HepG2 (cell line): Measurements from ENCODE around the gene GRK5. TPM values are rescaled to one million over a fixed set of nuclear protein-coding genes. Genes with fewer than 3 reads are reported as not detected.
A peak's percentile ranks its signal among the peaks of the same experiment; 100 is the strongest.

ENCODE experiments used
- ATAC-seq: fragments of 200-7000 bp; cut with Tn5 transposase; 3 replicates; pipeline ENCODE4 v1.9.1; 2020; ENCODE audit warnings: mild to moderate bottlenecking, moderate library complexity
- BruUV-seq: library from RNA; stranded (reverse); fragments of 400-500 nt; replicated peaks from 2 replicates; lab custom pipeline; 2021; lab: Mats Ljungman, UMichigan
- CTCF ChIA-PET: fragments of 300-600 bp; formaldehyde crosslinking; extraction: SDS; loops from one replicate; lab custom pipeline; 2021; ENCODE audit warnings: low total read pairs, inconsistent platforms, low intra/inter-chr PET ratio; lab: Yijun Ruan, JAX
- POLR2A ChIA-PET: fragments of 350-600 bp; sonication (Branson Sonifier 250); formaldehyde crosslinking; loops from one replicate; lab custom pipeline; 2020; ENCODE audit warnings: antibody characterized with exemption, inconsistent platforms; lab: Yijun Ruan, JAX
- DNase-seq: peaks from one replicate; pipeline ENCODE4 v3.0.0-alpha.2; 2015; ENCODE audit warnings: low spot score
- FAIRE-seq: peaks from 3 replicates; lab custom pipeline; 2011; peaks lifted over from hg19 to GRCh38; lab: Jason Lieb, UNC
- H2AFZ ChIP-seq: one replicate; pipeline ENCODE4 v1.6.1; 2011; ENCODE audit warnings: low read length, inconsistent platforms
- H3K27ac ChIP-seq: fragments of 300-600 bp; 3 replicates; pipeline ENCODE4 v1.8.0; 2011; ENCODE audit warnings: mixed run types, mild to moderate bottlenecking, mixed read lengths, low read length, inconsistent platforms; ENCODE audit not compliant: insufficient read depth; ENCODE audit errors: extremely low read length
- H3K27me3 ChIP-seq, 2 experiments: fragments of 200-600 bp in 1 of 2; 2 replicates in 1 of 2; 3 replicates in 1 of 2; pipeline versions ENCODE4 v1.6.0 to v1.8.0; 2011; ENCODE audit warnings: low read length in 2 of 2, mild to moderate bottlenecking in 2 of 2, moderate library complexity in 2 of 2, inconsistent platforms in 1 of 2; ENCODE audit not compliant: insufficient read depth in 2 of 2, control insufficient read depth in 1 of 2
- H3K36me3 ChIP-seq, 2 experiments: fragments of 200-600 bp in 1 of 2; replicated peaks in 1 of 2; 2 replicates in 1 of 2; 3 replicates in 1 of 2; pipeline versions ENCODE4 v1.5.1 to v1.8.0; 2011; ENCODE audit warnings: low read length in 2 of 2, inconsistent platforms in 1 of 2; ENCODE audit not compliant: insufficient read depth in 2 of 2, control insufficient read depth in 1 of 2
- H3K4me1 ChIP-seq: 2 replicates; pipeline ENCODE4 v1.5.1; 2012; ENCODE audit warnings: low read length, inconsistent platforms; ENCODE audit not compliant: insufficient read depth
- H3K4me2 ChIP-seq: 2 replicates; pipeline ENCODE4 v1.6.0; 2011; ENCODE audit warnings: low read depth, low read length, inconsistent platforms
- H3K4me3 ChIP-seq, 3 experiments: fragments of 200-600 bp in 1 of 3; sonication (generic), shearing (Covaris generic) in 1 of 3; replicated peaks in 1 of 3; 2 replicates each; pipeline ENCODE4 v1.5.1; 2011 to 2016; ENCODE audit warnings: low read length in 3 of 3, inconsistent platforms in 2 of 3, low read depth in 2 of 3, mild to moderate bottlenecking in 2 of 3, control low read depth in 1 of 3, mixed read lengths in 1 of 3; ENCODE audit not compliant: insufficient read depth in 1 of 3
- H3K79me2 ChIP-seq: one replicate; pipeline ENCODE4 v1.6.1; 2011; ENCODE audit warnings: low read length, inconsistent platforms; ENCODE audit not compliant: insufficient read depth
- H3K9ac ChIP-seq: 2 replicates; pipeline ENCODE4 v1.6.0; 2011; ENCODE audit warnings: mild to moderate bottlenecking, low read depth, low read length, inconsistent platforms; ENCODE audit not compliant: insufficient read depth
- H3K9me3 ChIP-seq: 2 replicates; pipeline ENCODE4 v1.5.1; 2012; ENCODE audit warnings: mild to moderate bottlenecking, low read length
- H4K20me1 ChIP-seq: 2 replicates; pipeline ENCODE4 v1.6.0; 2011; ENCODE audit warnings: inconsistent platforms, mild to moderate bottlenecking, low read length, moderate library complexity; ENCODE audit not compliant: insufficient read depth
- ATF7 ChIP-seq, 2 experiments: fragments of 450-650 bp in 1 of 2; sonication (generic) in 1 of 2; formaldehyde crosslinking in 1 of 2; IDR thresholded peaks; 2 replicates each; pipeline versions ENCODE4 v1.4.0 to v1.6.1; 2016 to 2020; ENCODE audit warnings: antibody characterized with exemption in 1 of 2, mild to moderate bottlenecking in 1 of 2, missing genetic modification reagents in 1 of 2
- CCDC6 ChIP-seq: sonication (generic); formaldehyde crosslinking; IDR thresholded peaks from 2 replicates; pipeline ENCODE4 v1.8.1; 2022; ENCODE audit warnings: mild to moderate bottlenecking, missing genetic modification reagents, moderate library complexity
- ESRRA ChIP-seq: sonication (generic); formaldehyde crosslinking; IDR thresholded peaks from 2 replicates; pipeline ENCODE4 v1.5.1; 2020; ENCODE audit warnings: mild to moderate bottlenecking, low read depth, missing genetic modification reagents
- FOXM1 ChIP-seq: sonication (generic); formaldehyde crosslinking; IDR thresholded peaks from 2 replicates; pipeline ENCODE4 v1.5.0; 2020; ENCODE audit warnings: missing genetic modification reagents
- HCFC1 ChIP-seq: fragments of 150-350 bp; IDR thresholded peaks from 2 replicates; pipeline ENCODE4 v1.6.1; 2014; ENCODE audit warnings: low read depth, low read length
- SMC3 ChIP-seq: IDR thresholded peaks from 2 replicates; pipeline ENCODE4 v1.6.1; 2011; ENCODE audit warnings: low read length, improper control_type of control experiment
- SOX13 ChIP-seq, 3 experiments: fragments of 450-650 bp in 1 of 3; sonication (generic) in 1 of 3; formaldehyde crosslinking in 1 of 3; IDR thresholded peaks in 2 of 3; conservative IDR thresholded peaks in 1 of 3; 2 replicates each; pipeline versions ENCODE4 v1.5.0 to v1.6.1; 2016 to 2020; ENCODE audit warnings: antibody characterized with exemption in 1 of 3, mild to moderate bottlenecking in 1 of 3, missing compliant biosample characterization in 1 of 3, missing genetic modification reagents in 1 of 3, moderate library complexity in 1 of 3
- STAG1 ChIP-seq: sonication (generic); formaldehyde crosslinking; IDR thresholded peaks from 2 replicates; pipeline ENCODE4 v1.4.0; 2020; ENCODE audit warnings: missing genetic modification reagents
- TGIF2 ChIP-seq: IDR thresholded peaks from 2 replicates; pipeline ENCODE4 v1.6.1; 2016; ENCODE audit warnings: control low read depth, missing compliant biosample characterization
- ZFY ChIP-seq: sonication (generic); formaldehyde crosslinking; IDR thresholded peaks from 2 replicates; pipeline ENCODE4 v1.4.0; 2020; ENCODE audit warnings: missing genetic modification reagents
- ZNF367 ChIP-seq: sonication (generic); formaldehyde crosslinking; IDR thresholded peaks from 2 replicates; pipeline ENCODE4 v1.4.0; 2020; ENCODE audit warnings: missing genetic modification reagents, borderline replicate concordance
- ZNF567 ChIP-seq: sonication (generic); formaldehyde crosslinking; IDR thresholded peaks from 2 replicates; pipeline ENCODE4 v1.8.1; 2023; ENCODE audit warnings: mild to moderate bottlenecking, missing genetic modification reagents, borderline replicate concordance
- ZNF773 ChIP-seq: sonication (generic); formaldehyde crosslinking; IDR thresholded peaks from 2 replicates; pipeline ENCODE4 v1.4.0; 2020; ENCODE audit warnings: missing genetic modification reagents, borderline replicate concordance
- ZNF850 ChIP-seq: sonication (generic); formaldehyde crosslinking; conservative IDR thresholded peaks from 2 replicates; pipeline ENCODE4 v1.9.0; 2021; ENCODE audit warnings: mild to moderate bottlenecking, missing genetic modification reagents
- ZSCAN30 ChIP-seq: sonication (generic); formaldehyde crosslinking; IDR thresholded peaks from 2 replicates; pipeline ENCODE4 v1.5.0; 2020; ENCODE audit warnings: mild to moderate bottlenecking, missing genetic modification reagents
- WGBS: methylation state at CpG from one replicate; pipeline ENCODE4 v1.1.6; 2017; ENCODE audit warnings: low lambda C conversion rate; 5-methylcytosine and 5-hydroxymethylcytosine counted together
- in situ Hi-C: cut with HindIII; loops from 2 replicates; pipeline ENCODE4 v1.10.0; 2017; ENCODE audit warnings: low pct_unique_long_range_greater_than_20kb; ENCODE audit not compliant: extremely low pct_ligation_motif_present
- intact Hi-C: fragments of 100-400 bp; cut with micrococcal nuclease; formaldehyde crosslinking; loops from one replicate; pipeline ENCODE4 v1.10.0; 2022; ENCODE audit not compliant: unreplicated experiment
- polyA plus RNA-seq, 8 experiments: library from polyadenylated mRNA; depleted of rRNA in 3 of 8; stranded (reverse) in 7 of 8; unstranded in 1 of 8; fragments of >200 nt; fragmentation: Illumina TruSeq in 4 of 8; extraction: Trizol in 4 of 8; gene quantifications; 2 replicates each; pipeline versions ENCODE4 v1.2.1 to v1.2.3, GENCODE V29; 2011 to 2016; ENCODE audit warnings: low read depth in 4 of 8, missing spikeins in 1 of 8, mixed read lengths in 1 of 8; ENCODE audit not compliant: insufficient read depth in 1 of 8
- total RNA-seq, 5 experiments: library from RNA; depleted of rRNA; stranded (reverse); fragments of >200 nt; fragmentation: Illumina TruSeq; extraction: Trizol; gene quantifications; 2 replicates each; pipeline ENCODE4 v1.2.3, GENCODE V29; 2016; ENCODE audit warnings: low read depth in 1 of 5
- TF ChIP-seq, protein P1 (sequence below): sonication (generic); formaldehyde crosslinking; IDR thresholded peaks from 2 replicates; pipeline ENCODE4 v1.5.0; 2020; ENCODE audit warnings: mild to moderate bottlenecking, missing genetic modification reagents, moderate library complexity
- TF ChIP-seq, protein P2 (sequence below): IDR thresholded peaks from 2 replicates; pipeline ENCODE4 v1.6.1; 2016; ENCODE audit warnings: missing compliant biosample characterization, missing genetic modification reagents, borderline replicate concordance

The GRK5 gene
- total and polyA plus RNA-seq, 2 of the 13 experiments (the other 11 are each of a cell fraction or from before 2014, with no cell fraction given) = 10.4 to 12.6 TPM

DNA sequence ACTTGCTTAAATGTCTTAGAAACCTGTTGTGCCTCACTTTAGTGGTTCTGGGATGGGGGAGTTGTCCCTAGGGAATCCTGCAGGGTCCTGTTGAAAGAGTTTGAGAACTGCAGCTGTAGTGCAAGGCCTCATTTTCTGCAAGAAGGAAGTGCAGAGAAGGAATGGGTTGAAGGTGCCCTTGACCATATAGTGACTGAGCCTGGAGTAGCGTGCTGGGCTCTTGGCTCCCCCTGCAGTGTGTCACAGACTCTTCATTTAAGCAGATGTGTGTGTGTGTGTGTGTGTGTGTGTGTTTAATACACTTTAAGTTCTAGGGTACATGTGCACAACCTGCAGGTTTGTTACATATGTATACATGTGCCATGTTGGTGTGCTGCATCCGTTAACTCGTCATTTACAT, 92.2 kb downstream of the GRK5 start:
- intact Hi-C loops = no loop called here
- H3K4me3 ChIP-seq = no peak overlapping the region
- DNase-seq = no peak
- FAIRE-seq = no peak
- no peak for TF ChIP-seq HCFC1
- peak; percentile 53 for TF ChIP-seq STAG1
- peak; percentile 7; the same call in 1 of the 2 replicates for TF ChIP-seq SMC3
- 0 out of 2 replicates have a peak, but pooled peaks have one; percentile 38 for TF ChIP-seq ESRRA (CRISPR knock-in tag)
- no peak for TF ChIP-seq FOXM1 (CRISPR knock-in tag)
- TF ChIP-seq, protein P1, sequence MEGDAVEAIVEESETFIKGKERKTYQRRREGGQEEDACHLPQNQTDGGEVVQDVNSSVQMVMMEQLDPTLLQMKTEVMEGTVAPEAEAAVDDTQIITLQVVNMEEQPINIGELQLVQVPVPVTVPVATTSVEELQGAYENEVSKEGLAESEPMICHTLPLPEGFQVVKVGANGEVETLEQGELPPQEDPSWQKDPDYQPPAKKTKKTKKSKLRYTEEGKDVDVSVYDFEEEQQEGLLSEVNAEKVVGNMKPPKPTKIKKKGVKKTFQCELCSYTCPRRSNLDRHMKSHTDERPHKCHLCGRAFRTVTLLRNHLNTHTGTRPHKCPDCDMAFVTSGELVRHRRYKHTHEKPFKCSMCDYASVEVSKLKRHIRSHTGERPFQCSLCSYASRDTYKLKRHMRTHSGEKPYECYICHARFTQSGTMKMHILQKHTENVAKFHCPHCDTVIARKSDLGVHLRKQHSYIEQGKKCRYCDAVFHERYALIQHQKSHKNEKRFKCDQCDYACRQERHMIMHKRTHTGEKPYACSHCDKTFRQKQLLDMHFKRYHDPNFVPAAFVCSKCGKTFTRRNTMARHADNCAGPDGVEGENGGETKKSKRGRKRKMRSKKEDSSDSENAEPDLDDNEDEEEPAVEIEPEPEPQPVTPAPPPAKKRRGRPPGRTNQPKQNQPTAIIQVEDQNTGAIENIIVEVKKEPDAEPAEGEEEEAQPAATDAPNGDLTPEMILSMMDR (CRISPR knock-in tag) = peak; percentile 50
- no peak for TF ChIP-seq TGIF2 (CRISPR knock-in tag)
- TF ChIP-seq, all 625 proteins: peak for 4
- Histone ChIP-seq H3K36me3 (no peaks in the 10 kb centered on the region), H2AFZ (no peak overlapping the region), H4K20me1 (no peaks in the 10 kb centered on the region), H3K4me1 (peaks cover 50% of the 10 kb centered on the region), H3K79me2 (no peaks in the 10 kb centered on the region), H3K9me3 (peaks cover 4% of the 10 kb centered on the region; the same call in 1 of the 2 replicates), H3K27ac (no peak overlapping the region), H3K4me2 (no peak overlapping the region), H3K27me3 (no peaks in the 10 kb centered on the region), H3K9ac (no peak overlapping the region)
- WGBS = 91% methylated on average over 3 of the region's 3 CpGs
- peak; percentile 51 for ATAC-seq
- ChIA-PET POLR2A (no interaction called here), CTCF (no interaction called here)
- in situ Hi-C loops = no loop called here
- no TSS peak for BruUV-seq

DNA sequence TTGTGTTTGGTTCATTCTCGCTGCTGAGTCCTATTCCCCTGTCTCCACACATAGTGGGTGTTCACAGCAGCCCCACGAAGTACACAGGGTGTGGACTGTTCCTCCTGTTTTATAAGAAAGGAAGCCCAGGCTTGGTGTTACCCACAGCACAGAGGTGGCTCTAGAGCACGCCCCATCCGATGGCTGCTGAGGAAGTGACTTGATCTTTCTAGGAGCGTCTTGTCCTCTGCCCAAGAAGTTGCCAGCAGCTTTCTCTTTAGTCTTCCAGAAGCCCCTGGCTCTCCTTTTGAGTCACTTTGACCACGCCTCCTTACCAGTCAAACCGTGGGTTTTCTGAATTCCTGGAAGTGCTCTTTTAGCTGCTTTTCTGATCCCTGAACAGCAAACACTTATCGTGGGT, 94.0 kb downstream of the GRK5 start:
- Histone ChIP-seq H4K20me1 (no peaks in the 10 kb centered on the region), H3K27me3 (no peaks in the 10 kb centered on the region), H3K79me2 (no peaks in the 10 kb centered on the region), H2AFZ (no peak overlapping the region), H3K9ac (no peak overlapping the region), H3K4me3 (no peak overlapping the region), H3K9me3 (peaks cover 4% of the 10 kb centered on the region; the same call in 1 of the 2 replicates), H3K4me2 (no peak overlapping the region), H3K27ac (no peak overlapping the region), H3K36me3 (no peaks in the 10 kb centered on the region), H3K4me1 (peaks cover 50% of the 10 kb centered on the region)
- POLR2A ChIA-PET = no interaction called here
- FAIRE-seq (no peak), ATAC-seq (no peak), DNase-seq (no peak)
- CTCF ChIA-PET = no interaction called here
- in situ Hi-C loops = no loop called here
- 93% methylated on average over 8 of the region's 8 CpGs for WGBS
- BruUV-seq = no TSS peak
- intact Hi-C loops = no loop called here
- TF ChIP-seq ZNF367 (CRISPR knock-in tag) (no peak), ZNF567 (no peak), ATF7 (IDR thresholded peaks at IDR 0.05) (no peak), ATF7 (CRISPR knock-in tag; IDR thresholded peaks at IDR 0.05) (no peak), ZFY (CRISPR knock-in tag) (no peak), SOX13 (IDR thresholded peaks at IDR 0.05) (no peak), SOX13 (CRISPR knock-in tag; conservative IDR thresholded peaks at IDR 0.05 in 1 of 2, IDR thresholded peaks at IDR 0.05 in 1 of 2) (no peak), ZSCAN30 (no peak), ZNF773 (no peak), ZNF850 (CRISPR knock-in tag) (no peak), CCDC6 (CRISPR knock-in tag) (no peak)
- TF ChIP-seq, protein P2, sequence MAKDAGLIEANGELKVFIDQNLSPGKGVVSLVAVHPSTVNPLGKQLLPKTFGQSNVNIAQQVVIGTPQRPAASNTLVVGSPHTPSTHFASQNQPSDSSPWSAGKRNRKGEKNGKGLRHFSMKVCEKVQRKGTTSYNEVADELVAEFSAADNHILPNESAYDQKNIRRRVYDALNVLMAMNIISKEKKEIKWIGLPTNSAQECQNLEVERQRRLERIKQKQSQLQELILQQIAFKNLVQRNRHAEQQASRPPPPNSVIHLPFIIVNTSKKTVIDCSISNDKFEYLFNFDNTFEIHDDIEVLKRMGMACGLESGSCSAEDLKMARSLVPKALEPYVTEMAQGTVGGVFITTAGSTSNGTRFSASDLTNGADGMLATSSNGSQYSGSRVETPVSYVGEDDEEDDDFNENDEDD (CRISPR knock-in tag) = no peak
